Stimulated activated naive CD4-positive, alpha-beta T cell treated with Interleukin-2 at 50 U/mL for 16 hours (primary cell): ENCODE results near the gene PLCG2.
"Not testable (repeated sequence)": the region's sequence is repeated elsewhere in the genome, so short reads cannot be mapped to it uniquely, and the experiment has no call there.

Experiments used
- DNase-seq: peaks from one replicate; lab custom pipeline; 2025; lab: John Stamatoyannopoulos, UW

Gene PLCG2

DNA sequence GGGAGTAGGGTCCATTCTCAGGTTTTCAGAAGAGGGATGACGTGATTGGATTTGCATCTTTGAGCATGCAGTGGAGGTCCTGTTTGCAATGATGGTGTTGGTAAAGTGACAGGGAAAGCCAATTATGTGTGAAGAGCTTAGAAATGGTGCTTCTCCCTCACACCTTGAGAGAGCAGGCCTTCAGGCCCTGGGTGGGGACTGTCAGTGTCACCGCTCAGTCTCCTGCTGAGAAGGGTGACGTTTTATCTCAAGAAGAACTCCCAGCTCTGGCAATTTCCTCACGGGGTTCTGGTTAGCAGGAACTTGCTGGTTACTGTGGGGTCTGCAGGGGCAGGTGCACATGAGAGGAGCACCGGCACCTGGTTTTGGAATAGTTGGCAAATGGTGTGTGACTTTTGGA lies 11.2 kb downstream of the PLCG2 start:
- no peak for DNase-seq

DNA sequence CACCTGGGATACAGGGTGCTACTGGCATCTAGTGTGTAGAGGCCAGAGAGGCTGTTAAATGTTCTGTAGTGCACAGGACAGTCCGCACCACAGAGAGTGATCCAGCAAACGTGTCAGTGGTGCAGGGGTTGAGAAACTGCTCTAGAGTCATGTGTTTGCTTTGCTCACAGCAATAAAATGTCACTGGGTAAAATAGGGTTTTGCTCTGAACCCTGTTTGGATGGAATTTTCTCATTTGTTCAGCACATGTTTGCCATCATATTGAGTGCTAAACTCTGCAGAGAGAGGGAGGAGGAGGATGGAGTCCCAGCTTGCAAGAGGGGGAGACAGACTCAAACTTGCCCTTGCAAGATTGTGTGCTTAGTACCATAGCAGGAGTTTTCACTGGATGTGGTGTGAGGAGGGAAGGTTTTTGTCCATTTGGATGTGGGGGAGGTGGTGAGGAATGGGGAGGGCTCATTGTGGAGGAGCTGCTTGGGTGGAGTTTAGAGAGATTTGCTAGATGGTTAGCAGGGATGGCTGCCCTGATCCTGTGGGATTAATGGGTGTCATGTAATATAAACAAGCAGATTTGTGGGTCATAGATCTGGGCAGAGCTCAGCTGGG lies 11.8 kb downstream of the PLCG2 start:
- DNase-seq: no peak

DNA sequence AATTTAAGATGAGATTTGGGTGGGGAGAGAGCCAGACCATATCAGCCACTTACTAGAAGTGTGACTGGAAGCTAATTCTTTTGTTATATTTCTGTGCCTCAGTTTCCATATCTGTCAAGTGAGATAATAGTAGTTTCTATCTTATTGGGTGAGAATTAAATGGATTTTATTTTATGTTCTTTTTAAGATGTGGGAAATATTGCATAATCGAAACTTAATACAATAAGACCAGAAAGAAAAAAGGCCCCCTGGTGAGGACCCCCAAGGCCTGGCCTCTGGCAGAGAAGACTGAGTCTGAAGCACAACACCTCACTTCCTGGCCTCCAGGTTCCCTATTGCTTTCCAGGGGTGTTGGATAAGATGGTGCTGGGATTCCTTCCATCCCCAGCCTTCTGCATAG lies 13.7 kb downstream of the PLCG2 start:
- DNase-seq: no peak

DNA sequence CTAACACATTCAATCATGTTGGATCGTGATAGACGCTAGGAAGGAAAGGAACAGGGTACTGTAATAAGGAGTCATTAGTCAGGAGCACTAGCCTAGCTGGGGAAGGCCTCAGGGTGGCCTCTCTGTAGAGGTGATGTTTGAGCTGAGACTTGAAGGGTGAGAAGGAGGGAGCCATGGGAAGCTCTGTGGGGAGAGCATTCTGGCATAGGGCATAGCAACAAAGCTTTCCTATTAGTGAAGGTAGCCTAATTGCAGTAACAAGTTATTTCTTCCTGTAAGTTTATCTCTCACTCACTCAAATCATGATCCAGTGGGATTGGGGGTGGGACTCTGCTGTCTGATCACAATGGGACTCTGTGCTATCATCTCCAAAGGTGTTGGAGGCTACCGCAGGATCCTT lies 16.1 kb downstream of the PLCG2 start:
- DNase-seq: no peak

DNA sequence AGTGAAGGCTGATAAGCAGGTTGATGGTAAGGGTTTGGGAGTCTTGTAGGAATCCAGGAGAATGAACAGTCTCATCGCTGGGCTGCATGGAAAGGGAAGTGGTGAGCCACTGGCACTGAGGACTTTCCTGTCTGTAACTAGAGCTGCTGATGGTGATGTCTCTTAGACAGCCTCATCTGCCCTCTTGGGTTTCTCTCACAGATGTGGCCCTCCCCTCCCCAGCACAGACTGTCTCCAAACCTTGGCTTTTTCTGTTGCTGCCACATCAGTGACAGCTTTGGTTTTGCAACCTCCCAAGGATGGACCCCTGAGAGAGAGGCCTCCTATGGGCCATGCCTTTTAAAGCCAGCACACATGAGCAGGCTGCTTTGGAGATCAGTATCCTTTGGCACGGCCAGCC lies 16.9 kb downstream of the PLCG2 start:
- DNase-seq: no peak

DNA sequence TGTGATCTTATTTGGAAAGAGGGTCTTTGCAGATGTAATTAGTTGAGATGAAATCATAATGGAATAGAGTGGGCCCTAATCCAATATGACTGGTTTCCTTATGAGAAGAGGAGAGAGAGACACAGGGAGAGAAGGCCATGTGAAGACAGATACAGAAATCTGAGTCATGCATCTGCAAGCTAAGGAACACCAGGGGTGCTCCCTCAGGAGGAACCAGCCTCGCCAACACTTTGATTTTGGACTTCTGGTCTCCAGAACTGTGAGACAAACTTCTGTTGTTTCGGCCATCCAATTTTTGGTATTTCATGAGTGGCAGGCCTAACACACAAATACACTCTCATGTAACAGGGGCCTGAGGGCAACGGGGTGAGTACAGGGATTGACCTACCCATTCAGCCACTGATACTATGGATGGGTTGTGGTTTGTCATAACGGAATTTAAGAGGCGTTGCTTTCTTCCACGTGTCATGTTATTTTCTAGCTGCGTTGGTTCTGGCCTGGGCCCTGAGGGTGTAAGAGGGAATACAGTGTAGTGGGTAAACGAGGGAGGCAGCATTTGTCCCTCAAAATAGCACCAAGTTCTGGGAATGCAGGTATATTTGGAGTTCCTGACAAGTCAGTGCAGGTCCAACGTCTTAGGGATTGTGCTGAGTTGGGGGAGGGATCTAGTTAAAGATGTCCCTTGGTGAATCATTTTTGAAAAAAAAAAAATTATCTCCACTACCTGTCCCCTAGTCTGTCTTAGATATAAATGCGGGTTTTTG lies 17.7 kb downstream of the PLCG2 start:
- no peak for DNase-seq

DNA sequence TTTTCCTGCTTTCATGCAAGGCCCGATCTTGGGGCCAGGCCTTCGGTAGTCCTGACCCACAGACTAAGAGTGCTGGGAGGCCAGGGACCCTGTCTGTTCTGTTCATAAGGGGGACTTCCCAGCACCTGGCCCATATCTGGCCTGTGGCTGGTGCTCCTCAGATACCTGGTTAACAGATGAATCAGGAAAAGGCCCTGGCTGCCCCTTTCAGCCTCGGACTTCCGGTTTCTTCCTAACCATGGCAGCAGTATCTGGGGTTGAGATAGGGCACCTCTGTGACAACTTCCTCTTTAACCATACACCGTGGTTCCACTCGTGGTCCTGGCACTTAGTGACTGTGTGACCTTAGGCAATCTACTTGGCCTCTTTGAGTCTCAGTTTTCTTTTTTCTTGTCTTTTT lies 18.4 kb downstream of the PLCG2 start:
- no peak for DNase-seq

DNA sequence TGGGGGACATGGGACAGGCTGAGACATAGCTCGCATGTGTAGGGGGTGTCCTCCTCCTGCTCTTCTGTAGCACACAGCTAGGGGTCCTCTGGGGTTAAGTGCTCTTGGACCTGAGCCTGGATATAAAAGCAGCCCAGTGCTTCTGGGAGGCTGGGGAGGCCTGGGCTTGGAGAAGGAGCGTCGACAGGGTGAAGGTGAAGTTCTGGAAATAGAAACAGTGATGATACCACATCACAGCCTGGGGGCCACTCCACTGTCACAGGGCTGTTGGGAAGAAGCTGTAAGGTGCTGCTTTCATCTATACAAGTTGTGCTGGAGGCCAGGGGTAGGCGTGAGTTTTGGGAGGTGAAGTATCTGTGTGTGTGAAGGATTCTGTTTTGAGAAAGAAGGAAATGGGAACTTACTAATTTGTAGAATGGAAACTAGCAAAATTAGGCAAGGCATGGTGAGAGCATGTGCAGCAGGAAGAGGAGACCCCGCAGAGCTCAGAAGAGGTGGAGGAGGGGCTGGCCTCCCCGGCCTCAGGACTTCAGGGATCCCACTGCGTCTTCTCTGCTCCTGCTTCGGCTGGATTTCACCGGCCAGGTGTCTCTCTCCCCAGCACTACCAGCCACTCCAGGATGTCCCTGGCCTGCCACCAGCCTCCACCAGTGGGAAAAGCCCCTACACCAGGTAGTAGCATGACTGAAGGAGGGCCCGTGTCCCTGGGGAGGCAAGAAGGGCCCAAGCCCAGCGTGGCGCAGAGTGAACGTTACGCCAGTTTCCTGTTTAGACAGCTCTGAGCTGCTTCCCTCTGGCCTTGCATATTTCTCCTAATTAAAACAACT lies 19.4 kb downstream of the PLCG2 start:
- DNase-seq: no peak

DNA sequence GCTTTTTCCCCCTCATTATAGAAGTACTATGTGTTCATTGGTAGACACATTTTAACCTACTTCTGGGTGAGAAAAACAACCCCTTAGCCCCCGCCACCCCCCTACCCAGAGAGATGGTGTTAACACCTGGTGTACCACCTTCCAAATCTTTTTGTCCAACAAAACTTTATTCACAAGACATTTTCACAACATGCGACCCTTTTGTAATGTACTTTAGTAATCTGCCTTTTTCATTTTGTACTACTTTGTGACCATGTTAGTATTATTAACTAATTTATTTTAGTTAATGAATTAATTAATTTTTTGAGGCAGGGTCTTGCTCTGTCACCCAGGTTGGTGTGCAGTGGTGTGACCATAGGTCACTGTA lies 20.0 kb downstream of the PLCG2 start:
- DNase-seq: no peak

DNA sequence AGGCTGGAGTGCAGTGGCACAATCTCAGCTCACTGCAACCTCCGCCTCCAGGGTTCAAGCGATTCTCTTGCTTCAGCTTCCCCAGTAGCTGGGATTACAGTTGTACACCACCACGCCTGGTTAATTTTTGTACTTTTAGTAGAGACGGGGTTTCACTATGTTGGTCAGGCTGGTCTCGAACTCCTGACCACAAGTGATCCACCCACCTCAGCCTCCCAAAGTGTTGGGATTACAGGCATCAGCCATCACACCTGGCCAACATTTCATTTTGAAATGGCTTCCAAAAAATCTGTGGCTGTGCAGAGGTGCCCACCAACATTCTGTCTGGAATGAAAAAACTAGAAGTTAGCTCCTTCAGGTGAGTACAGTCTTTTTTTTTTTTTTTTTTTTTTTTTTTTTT lies 22.6 kb downstream of the PLCG2 start:
- DNase-seq: not testable (repeated sequence)

DNA sequence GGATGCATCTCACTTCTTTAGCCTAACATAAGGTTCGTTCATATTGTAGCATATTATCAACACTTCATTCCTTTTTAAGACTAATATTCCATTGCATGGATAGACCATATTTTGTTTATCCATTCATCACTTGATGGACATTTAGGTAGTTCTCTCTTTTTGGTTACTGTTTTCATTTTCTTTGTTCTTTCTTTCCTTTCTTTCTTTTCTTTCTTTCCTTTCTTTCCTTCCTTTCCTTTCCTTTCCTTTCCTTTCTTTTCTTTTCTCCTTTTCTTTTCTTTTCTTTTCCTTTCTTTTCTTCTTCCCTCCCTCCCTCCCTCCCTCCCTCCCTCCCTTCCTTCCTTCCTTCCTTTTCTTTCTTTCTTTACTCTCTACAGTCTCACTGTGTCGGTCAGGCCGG lies 24.2 kb downstream of the PLCG2 start:
- DNase-seq: no peak

DNA sequence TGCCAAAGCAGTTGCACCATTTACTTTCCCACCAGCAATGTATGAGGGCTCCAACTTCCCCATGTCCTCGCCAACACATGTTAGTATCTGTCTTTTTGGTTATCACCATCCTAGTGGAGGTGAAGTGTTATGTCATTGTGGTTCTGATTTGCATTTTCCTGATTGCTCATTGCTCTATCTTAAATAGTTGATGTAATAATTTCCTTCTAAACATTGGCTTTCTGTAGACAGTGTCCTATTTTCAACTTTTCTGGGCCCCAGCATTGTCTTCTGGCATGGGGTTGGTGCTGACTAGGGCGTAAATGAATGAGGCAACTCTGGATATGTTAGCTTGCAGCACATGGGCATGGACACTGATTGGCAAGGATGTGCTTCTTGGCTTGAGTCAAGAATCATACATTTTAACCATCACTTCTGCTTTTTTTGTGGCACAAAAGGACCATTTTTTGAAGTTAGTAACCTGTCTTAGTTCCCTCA lies 25.1 kb downstream of the PLCG2 start:
- DNase-seq: no peak

DNA sequence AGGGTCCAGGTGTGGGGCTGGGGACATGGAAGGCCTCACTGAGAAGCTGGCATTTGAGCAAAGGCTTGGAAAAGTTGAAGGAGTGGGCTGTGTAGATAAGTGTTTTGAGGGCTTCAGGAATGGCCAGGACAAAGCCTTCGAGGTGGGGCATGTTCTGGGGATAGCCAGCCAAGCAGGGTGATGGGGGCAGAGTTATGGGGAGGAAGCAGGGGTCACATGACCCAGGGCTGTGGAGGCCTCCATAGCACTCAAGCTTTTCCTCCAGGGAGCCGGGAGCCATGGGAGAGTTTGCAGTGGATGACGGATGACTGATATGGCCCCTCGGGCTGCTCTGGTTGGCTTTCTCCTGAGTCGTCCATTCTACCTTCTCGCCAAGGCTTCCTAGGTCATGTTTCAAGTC lies 27.6 kb downstream of the PLCG2 start:
- no peak for DNase-seq

DNA sequence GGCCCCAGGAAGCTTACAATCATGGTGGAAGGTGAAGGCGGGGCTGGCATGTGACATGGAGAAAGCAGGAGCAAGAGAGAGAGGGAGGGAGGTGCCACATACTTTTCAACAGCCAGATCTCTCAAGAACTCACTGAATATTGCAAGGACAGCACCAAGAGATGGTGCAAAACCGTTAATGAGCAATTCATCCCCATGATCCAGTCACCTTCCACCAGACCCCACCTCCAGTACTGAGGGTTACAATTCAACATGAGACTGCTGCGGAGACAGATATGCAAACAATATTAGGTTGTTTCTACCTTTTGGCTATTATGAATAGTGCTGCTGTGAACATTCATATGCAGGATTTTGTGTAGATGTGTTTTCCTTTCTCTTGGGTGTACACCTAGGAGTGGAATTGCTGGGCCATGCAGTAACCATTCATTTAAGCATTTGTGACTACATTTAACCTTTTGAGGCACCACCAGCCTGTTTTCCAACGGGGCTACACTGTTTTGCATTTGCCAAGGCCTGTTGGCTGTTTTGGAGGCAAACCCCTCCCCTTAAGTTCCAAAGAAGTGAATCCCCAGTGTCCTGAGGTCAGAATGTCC lies 28.8 kb downstream of the PLCG2 start:
- DNase-seq: no peak

DNA sequence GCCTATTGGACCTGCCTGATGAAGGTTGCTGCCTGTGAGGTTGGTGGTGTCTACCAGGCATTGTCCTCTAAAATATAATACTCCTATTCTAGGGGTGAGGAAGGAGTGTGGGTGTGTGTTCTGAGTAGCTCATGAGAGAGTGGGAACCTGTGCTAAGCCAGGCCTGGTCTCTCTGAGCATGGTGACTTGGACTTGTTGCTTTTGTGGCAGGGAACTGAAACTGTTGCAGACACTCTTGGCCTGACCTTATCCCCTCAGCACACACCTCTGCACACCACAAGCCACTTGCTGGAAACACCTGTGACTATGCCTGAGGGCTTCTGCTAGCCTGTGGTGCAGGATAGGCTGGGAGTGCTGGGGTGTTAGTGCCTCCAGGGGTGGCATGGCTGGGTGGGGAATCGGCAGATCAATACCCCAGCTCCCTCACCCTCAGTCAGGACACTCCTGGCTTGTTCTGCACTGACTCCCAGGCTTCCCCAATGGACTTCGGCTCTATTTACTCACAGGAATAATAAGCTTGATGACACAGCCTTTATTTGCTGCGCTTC lies 29.9 kb downstream of the PLCG2 start:
- no peak for DNase-seq

DNA sequence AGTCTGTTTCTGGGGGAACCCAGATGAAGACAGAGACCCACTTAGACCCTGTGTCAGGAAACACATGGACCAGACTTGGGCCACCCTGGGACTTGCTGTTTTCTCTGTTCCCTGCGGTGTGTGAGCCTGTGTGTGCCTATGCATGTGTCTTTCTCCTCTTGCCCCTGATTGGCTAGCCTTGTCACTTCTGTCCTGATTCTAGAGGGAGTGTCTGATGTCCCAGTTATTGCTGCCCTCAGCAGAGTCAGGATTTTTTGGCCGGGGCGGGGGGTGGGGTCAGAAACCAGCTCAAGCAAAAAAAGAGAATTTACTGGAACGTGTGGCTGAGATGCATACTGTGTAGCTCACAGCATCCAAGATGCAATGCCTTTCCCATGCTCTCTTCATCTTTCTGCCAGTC lies 30.5 kb downstream of the PLCG2 start:
- no peak for DNase-seq

DNA sequence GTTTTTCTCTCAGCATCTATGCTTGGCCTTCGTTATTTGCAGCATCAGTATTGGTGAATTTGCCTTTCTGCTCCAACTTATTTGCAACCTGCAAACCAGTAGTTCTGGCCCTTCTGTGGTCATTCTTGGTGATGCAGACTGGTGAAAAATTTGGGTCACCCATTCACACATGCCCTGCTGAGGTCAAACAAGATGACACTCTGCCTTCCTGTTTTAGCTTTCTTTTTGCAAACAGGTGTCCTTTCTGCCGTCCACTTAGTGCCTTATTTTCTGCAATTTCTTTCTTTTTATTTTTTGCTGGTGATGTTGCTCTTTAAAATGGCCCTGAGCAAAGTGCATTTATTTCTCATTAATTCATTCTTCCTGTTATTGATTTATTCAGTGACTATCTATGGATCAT lies 31.3 kb downstream of the PLCG2 start:
- no peak for DNase-seq

DNA sequence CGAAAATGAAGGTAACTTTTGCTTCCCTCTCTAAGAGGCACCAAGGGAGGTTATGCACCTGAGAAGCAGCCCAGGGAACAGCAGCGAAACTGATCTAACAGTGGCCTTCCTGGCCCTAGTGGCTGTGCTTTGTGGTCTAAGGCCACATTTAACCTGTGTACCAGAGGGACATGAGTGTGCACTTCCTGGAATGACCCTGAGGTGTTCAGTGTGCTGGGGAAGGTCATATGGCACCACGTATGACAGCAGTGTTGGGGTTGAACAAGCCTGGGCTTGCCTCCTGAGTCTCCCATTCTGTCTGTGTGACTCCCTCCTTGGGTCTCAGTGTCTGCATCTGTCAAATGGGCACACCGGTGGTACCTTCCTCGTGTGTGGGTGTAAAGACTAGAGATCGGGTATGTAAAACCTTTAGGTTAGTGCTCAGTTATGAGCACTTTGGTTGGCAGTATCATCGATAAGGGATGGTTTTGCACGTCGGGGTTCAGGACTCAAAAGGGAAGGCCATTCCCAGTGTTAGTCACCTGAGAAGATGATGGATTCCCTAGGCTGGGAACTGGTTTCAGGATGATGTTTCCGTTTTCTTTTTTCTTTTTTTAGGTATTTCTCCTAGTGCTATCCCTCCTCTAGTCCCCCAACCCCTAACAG lies 31.9 kb downstream of the PLCG2 start:
- DNase-seq: no peak

DNA sequence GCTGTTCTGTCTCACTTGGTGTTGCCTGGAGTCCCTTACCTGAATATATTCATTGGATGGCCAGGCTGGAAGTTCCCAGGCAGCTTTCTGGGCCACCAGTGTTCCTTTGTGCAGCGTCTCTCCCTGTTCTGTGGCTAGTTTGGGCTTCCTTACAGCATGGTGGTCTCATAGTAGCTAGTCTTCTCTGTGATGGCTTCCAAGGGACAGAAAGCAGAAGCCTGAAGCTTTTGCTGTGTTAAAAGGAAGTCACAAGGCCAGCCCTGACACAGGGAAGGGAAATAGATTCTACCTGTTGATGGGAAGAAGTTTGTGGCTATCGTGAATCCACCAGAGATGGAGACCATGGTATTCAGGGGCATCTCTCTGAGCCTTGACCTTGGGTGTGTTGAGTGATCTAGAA lies 34.6 kb downstream of the PLCG2 start:
- no peak for DNase-seq

DNA sequence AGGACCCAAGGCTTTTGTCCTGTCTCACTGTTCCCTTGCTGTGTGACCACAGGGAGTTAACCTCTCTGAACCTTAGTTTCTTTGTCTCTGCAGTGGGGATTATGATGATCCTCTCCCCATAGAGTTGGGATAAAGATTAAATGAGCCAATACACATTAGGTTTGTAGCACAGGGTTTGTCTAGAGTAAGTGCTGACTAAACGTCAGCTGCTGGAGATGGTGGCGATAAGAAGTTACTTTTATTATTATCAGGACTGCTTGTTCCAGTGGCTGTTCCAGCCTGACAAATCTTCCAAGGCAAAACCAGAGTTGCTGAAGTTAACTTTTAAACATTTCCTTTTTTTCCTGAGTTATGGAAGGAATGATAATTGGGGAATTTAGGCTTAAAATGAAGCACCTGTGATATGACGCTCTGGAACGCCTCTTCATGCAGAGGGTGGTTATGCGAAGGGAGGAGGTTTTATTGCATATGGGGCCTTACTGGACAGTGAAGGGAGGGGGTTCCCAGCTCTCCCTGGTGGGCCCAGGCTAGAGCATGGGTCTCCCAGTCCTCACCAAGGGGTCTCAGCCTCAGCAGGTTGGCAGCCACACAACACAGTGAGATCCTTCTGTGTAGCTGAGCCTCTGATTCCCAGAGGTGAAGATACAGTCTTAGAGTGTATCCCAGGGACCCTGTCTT lies 35.8 kb downstream of the PLCG2 start:
- no peak for DNase-seq

DNA sequence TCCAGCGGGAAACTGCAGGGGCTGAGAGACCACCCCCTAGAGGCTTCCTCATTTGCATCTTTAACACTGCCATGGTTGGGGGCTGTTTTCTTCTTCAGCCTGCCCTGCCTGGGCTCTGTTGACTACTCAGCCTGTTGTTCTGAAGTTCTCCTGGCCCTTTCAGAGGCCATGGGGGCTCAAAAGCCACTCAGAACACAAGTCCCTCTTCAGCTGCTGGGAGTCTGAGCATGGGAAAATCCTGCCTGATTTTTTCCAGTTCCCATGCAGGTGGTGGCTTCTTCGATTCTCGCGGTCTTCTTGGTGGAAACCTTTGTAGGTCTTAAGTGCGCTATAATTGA lies 36.3 kb downstream of the PLCG2 start:
- no peak for DNase-seq

DNA sequence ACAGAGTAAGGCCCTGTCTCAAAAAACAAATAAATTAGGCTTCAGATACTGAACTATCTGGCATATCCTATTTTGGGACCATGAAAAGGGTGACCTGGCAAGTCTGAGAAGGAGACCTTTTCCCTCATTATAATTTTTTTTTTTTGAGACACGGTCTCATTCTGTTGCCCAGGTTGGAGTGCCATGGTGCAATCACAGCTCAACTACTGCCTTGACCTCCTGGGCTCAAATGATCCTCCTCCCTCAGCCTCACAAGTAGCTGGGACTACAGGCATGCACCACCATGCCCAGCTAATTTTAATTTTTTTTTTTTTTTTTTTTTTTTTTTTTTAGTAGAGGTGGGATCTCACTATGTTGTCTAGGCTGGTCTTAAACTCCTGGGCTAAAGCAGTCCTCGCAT lies 37.3 kb downstream of the PLCG2 start:
- DNase-seq: no peak
